Measurements from ENCODE around the gene STAC.

DNA sequence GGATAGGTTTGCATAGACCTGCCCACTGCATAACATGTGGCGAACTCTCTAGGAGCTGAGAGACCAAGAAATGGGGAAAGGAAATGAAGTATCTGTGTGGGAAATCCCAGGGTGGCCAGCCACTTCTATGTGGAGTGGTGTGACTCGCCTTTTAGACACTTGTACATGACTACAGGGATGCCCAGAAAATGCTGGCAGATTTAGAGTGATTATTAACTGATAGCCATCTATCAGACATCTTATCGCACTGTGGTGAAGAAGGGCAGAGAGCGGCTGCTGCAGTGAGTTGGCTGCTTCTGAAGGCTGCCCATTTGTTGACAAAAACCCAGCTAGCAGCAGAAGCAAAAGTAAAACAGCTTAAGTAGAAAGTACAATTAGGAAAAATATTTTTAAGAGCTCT is 18.1 kb upstream of the STAC start:
- TF ChIP-seq, protein P1, sequence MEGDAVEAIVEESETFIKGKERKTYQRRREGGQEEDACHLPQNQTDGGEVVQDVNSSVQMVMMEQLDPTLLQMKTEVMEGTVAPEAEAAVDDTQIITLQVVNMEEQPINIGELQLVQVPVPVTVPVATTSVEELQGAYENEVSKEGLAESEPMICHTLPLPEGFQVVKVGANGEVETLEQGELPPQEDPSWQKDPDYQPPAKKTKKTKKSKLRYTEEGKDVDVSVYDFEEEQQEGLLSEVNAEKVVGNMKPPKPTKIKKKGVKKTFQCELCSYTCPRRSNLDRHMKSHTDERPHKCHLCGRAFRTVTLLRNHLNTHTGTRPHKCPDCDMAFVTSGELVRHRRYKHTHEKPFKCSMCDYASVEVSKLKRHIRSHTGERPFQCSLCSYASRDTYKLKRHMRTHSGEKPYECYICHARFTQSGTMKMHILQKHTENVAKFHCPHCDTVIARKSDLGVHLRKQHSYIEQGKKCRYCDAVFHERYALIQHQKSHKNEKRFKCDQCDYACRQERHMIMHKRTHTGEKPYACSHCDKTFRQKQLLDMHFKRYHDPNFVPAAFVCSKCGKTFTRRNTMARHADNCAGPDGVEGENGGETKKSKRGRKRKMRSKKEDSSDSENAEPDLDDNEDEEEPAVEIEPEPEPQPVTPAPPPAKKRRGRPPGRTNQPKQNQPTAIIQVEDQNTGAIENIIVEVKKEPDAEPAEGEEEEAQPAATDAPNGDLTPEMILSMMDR (IDR thresholded peaks at IDR 0.05; ENCODE audit: low read length) = no peak
- no peak for TF ChIP-seq EZH2 (optimal IDR thresholded peaks at IDR 0.05; ENCODE audit: low read depth, low read length)
- TF ChIP-seq EZH2phosphoT487 (IDR thresholded peaks at IDR 0.05; ENCODE audit: low read length) = no peak
